ENCODE measurements around the gene TRUB2. TPM values are rescaled to one million over a fixed set of nuclear protein-coding genes. Genes with fewer than 3 reads are reported as not detected.

Gene TRUB2
- total and polyA plus RNA-seq, 2 donors (not counting 3 experiments of a cell fraction or from before 2014, with no cell fraction given): 21.1 to 39.3 TPM

DNA sequence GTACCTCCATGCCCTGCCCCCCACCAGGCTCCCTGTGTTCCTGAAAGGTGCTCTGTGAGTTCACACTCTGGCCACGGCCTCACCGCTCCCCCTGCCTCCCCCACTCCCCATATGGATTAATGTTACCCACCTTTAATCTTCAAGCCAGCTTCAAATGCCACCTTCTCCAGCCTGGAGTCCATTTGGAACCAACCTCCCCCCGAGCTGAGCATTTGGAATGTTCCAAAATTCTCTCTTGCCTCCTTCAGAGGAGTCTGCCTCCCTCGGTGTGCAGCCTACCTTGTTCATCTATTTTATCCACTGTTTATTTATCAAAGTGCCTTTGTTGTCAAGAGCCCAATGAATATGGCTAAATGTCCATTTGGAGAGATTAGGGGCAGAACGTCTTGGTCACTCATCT is 50.7 kb downstream of the TRUB2 start:
- Histone ChIP-seq H3K4me3 (replicated peaks in 1 of 3; ENCODE audit: insufficient read depth in 1 of 3, low read depth in 1 of 3, low read length in 3 of 3) (no peak overlapping the region), H3K27ac (ENCODE audit: insufficient read depth, low read depth, low read length) (no peak overlapping the region), H3K9me1 (replicated peaks; ENCODE audit: control insufficient read depth, extremely low read depth, insufficient read depth, low read length) (no peaks in the 10 kb centered on the region), H3K27me3 (ENCODE audit: control insufficient read depth in 2 of 2, insufficient read depth in 2 of 2, low read length in 2 of 2) (no peaks in the 10 kb centered on the region), H3K79me2 (ENCODE audit: control insufficient read depth, insufficient read depth, low read length) (peaks cover 20% of the 10 kb centered on the region), H3K9me3 (replicated peaks; ENCODE audit: control insufficient read depth, insufficient read depth, low read length) (no peaks in the 10 kb centered on the region), H3K36me3 (ENCODE audit: control insufficient read depth in 2 of 2, extremely low read depth in 1 of 2, insufficient read depth in 2 of 2, low read length in 2 of 2) (peaks cover 8 to 36% of the 10 kb centered on the region in 2 experiments), H2AFZ (ENCODE audit: low read depth, low read length) (no peak overlapping the region), H4K20me1 (replicated peaks; ENCODE audit: control insufficient read depth, extremely low read depth, insufficient read depth, low read length) (no peaks in the 10 kb centered on the region), H3K4me2 (ENCODE audit: insufficient read depth, low read length) (no peak overlapping the region), H3K9ac (replicated peaks; ENCODE audit: extremely low read depth, insufficient read depth, low read length) (no peak overlapping the region), H3K4me1 (ENCODE audit: control insufficient read depth, extremely low read depth, insufficient read depth, low read length) (peaks cover 8% of the 10 kb centered on the region)
- dilution Hi-C loops (cut with MboI; ENCODE audit: extremely low pct_ligation_motif_present, low sequenced_read_pairs): no loop called here
- TF ChIP-seq MYC (IDR thresholded peaks at IDR 0.05; ENCODE audit: low read depth, low read length): no peak
- no peak for TF ChIP-seq FOS (IDR thresholded peaks at IDR 0.05; ENCODE audit: borderline replicate concordance, insufficient read depth, low read length)
- intact Hi-C loops (cut with micrococcal nuclease): no loop called here
- CTCF ChIA-PET: no interaction called here
- DNase-seq (ENCODE audit: low read depth, low spot score) (no peak), FAIRE-seq (no peak)
- BruUV-seq (replicated peaks): no TSS peak
- POLR2A ChIA-PET: no interaction called here

DNA sequence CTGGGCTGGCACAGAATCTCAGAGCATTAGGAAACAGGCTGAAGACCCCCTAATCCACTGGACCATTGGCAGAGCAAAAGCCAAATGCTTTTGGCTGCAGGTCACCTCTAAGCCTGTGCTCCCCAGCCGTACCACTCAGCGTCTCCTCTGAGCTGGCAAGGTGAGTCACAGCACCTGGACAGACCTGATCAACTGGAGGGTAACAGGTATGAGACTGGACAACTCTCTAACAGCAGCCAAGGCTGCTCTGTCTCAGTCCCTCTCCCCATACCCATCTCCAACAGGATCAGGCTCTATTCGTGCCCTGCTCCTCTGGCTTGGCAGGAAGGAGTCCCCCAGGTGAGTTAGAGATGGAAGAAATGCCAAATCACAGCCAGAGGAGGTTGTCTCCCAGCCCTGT is 51.1 kb downstream of the TRUB2 start:
- FAIRE-seq (no peak), DNase-seq (ENCODE audit: low read depth, low spot score) (no peak)
- Histone ChIP-seq H3K27me3 (ENCODE audit: control insufficient read depth in 2 of 2, insufficient read depth in 2 of 2, low read length in 2 of 2) (no peaks in the 10 kb centered on the region), H2AFZ (ENCODE audit: low read depth, low read length) (no peak overlapping the region), H4K20me1 (replicated peaks; ENCODE audit: control insufficient read depth, extremely low read depth, insufficient read depth, low read length) (no peaks in the 10 kb centered on the region), H3K9ac (replicated peaks; ENCODE audit: extremely low read depth, insufficient read depth, low read length) (no peak overlapping the region), H3K36me3 (ENCODE audit: control insufficient read depth in 2 of 2, extremely low read depth in 1 of 2, insufficient read depth in 2 of 2, low read length in 2 of 2) (peaks cover 8 to 39% of the 10 kb centered on the region in 2 experiments), H3K9me3 (replicated peaks; ENCODE audit: control insufficient read depth, insufficient read depth, low read length) (no peaks in the 10 kb centered on the region), H3K9me1 (replicated peaks; ENCODE audit: control insufficient read depth, extremely low read depth, insufficient read depth, low read length) (no peaks in the 10 kb centered on the region), H3K79me2 (ENCODE audit: control insufficient read depth, insufficient read depth, low read length) (peaks cover 18% of the 10 kb centered on the region), H3K4me1 (ENCODE audit: control insufficient read depth, extremely low read depth, insufficient read depth, low read length) (peaks cover 5% of the 10 kb centered on the region), H3K4me3 (replicated peaks in 1 of 3; ENCODE audit: insufficient read depth in 1 of 3, low read depth in 1 of 3, low read length in 3 of 3) (no peak overlapping the region), H3K27ac (ENCODE audit: insufficient read depth, low read depth, low read length) (no peak overlapping the region), H3K4me2 (ENCODE audit: insufficient read depth, low read length) (no peak overlapping the region)
- TF ChIP-seq MYC (IDR thresholded peaks at IDR 0.05; ENCODE audit: low read depth, low read length) (no peak), JUN (IDR thresholded peaks at IDR 0.05; ENCODE audit: borderline replicate concordance, insufficient read depth, insufficient read length, low read depth) (no peak), EZH2 (IDR thresholded peaks at IDR 0.05; ENCODE audit: borderline replicate concordance, low read depth, low read length, severe bottlenecking) (no peak), GATA2 (IDR thresholded peaks at IDR 0.05; ENCODE audit: insufficient read depth, insufficient read length, low read depth, low read length) (no peak), POLR2AphosphoS5 (IDR thresholded peaks at IDR 0.05; ENCODE audit: insufficient read depth, low read depth, low read length) (no peak)
- TF ChIP-seq, protein P1, sequence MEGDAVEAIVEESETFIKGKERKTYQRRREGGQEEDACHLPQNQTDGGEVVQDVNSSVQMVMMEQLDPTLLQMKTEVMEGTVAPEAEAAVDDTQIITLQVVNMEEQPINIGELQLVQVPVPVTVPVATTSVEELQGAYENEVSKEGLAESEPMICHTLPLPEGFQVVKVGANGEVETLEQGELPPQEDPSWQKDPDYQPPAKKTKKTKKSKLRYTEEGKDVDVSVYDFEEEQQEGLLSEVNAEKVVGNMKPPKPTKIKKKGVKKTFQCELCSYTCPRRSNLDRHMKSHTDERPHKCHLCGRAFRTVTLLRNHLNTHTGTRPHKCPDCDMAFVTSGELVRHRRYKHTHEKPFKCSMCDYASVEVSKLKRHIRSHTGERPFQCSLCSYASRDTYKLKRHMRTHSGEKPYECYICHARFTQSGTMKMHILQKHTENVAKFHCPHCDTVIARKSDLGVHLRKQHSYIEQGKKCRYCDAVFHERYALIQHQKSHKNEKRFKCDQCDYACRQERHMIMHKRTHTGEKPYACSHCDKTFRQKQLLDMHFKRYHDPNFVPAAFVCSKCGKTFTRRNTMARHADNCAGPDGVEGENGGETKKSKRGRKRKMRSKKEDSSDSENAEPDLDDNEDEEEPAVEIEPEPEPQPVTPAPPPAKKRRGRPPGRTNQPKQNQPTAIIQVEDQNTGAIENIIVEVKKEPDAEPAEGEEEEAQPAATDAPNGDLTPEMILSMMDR (IDR thresholded peaks at IDR 0.05; ENCODE audit: extremely low read depth in 1 of 2, insufficient read depth in 1 of 2, low read depth in 1 of 2, low read length in 2 of 2): no peak
- TF ChIP-seq, protein P2, sequence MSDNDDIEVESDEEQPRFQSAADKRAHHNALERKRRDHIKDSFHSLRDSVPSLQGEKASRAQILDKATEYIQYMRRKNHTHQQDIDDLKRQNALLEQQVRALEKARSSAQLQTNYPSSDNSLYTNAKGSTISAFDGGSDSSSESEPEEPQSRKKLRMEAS (IDR thresholded peaks at IDR 0.05; ENCODE audit: insufficient read depth, insufficient read length): no peak
- CTCF ChIA-PET: interaction anchor here (0.9 kb wide), 1 partner anchor 16 kb away, joined by 3 read pairs; no protein-coding TSS in a partner anchor
- POLR2A ChIA-PET: no interaction called here
- intact Hi-C loops (cut with micrococcal nuclease) (no loop called here), dilution Hi-C loops (cut with MboI; ENCODE audit: extremely low pct_ligation_motif_present, low sequenced_read_pairs) (no loop called here)
- BruUV-seq (replicated peaks): no TSS peak

All from endothelial cell of umbilical vein (primary cell).